ENCODE measurements around the gene CHST14.

The CHST14 gene

DNA sequence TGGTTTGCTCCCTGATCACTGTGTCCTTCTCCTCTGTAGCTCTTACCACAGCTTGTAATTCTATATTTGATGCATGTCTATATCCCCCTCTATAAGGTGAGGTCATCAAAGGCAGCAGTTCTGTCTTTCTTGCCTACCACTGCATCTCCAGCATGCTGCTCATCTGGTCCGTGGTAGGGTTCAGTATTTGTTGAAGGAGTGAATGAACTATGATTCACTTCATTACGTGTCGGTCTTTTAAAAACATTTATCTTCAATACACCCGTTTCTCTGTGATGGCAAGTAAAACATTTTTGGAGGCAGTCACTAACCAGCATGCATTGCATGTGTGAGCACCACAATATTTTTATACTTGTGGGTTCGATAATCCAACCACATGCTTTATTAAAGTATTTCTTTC is 27.6 kb downstream of the CHST14 start:
- no peak for DNase-seq (ENCODE audit: low spot score)
- TF ChIP-seq, protein P1, sequence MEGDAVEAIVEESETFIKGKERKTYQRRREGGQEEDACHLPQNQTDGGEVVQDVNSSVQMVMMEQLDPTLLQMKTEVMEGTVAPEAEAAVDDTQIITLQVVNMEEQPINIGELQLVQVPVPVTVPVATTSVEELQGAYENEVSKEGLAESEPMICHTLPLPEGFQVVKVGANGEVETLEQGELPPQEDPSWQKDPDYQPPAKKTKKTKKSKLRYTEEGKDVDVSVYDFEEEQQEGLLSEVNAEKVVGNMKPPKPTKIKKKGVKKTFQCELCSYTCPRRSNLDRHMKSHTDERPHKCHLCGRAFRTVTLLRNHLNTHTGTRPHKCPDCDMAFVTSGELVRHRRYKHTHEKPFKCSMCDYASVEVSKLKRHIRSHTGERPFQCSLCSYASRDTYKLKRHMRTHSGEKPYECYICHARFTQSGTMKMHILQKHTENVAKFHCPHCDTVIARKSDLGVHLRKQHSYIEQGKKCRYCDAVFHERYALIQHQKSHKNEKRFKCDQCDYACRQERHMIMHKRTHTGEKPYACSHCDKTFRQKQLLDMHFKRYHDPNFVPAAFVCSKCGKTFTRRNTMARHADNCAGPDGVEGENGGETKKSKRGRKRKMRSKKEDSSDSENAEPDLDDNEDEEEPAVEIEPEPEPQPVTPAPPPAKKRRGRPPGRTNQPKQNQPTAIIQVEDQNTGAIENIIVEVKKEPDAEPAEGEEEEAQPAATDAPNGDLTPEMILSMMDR (IDR thresholded peaks at IDR 0.05; ENCODE audit: extremely low read depth, missing control alignments) = no peak

DNA sequence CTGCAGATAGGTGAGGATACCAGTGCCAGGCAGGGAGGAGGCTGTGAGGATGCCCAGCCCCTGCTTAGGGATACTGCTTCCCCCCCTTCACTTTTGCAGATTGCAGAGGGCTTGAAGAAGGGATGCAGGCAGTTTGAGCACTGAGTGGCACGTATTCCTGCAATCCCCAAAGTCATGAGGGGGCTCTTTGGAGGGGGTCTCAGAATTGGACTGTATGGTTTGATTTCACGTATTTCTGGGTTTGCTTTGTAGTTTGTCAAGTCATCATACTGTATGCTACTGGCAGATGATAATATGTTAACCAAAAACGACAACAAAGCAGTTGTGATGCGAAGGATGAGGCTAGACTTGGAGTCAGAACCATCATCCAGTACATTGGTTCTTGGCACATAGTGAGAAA is 28.1 kb downstream of the CHST14 start:
- no peak for DNase-seq (ENCODE audit: low spot score)
- TF ChIP-seq, protein P1 (IDR thresholded peaks at IDR 0.05; ENCODE audit: extremely low read depth, missing control alignments) = no peak

DNA sequence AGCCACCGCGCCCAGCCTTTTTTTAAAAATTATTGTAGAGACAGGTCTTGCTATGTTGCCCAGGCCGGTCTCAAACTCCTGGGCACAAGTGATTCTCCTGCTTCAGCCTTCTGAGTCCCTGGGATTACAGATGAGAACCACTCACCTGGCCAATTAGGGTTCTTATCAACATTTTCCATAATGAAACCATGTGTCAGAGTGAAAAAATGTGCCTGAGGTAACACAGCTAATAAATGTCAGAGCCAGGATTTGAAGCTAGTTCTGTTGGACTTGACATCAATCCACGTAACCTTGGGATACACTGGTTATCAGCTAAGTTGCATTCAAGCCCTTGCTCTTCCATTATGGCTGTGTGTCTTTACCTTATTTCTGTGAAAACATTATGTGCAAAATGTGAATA is 29.1 kb downstream of the CHST14 start:
- TF ChIP-seq, protein P1 (IDR thresholded peaks at IDR 0.05; ENCODE audit: extremely low read depth, missing control alignments) = no peak
- no peak for DNase-seq (ENCODE audit: low spot score)

DNA sequence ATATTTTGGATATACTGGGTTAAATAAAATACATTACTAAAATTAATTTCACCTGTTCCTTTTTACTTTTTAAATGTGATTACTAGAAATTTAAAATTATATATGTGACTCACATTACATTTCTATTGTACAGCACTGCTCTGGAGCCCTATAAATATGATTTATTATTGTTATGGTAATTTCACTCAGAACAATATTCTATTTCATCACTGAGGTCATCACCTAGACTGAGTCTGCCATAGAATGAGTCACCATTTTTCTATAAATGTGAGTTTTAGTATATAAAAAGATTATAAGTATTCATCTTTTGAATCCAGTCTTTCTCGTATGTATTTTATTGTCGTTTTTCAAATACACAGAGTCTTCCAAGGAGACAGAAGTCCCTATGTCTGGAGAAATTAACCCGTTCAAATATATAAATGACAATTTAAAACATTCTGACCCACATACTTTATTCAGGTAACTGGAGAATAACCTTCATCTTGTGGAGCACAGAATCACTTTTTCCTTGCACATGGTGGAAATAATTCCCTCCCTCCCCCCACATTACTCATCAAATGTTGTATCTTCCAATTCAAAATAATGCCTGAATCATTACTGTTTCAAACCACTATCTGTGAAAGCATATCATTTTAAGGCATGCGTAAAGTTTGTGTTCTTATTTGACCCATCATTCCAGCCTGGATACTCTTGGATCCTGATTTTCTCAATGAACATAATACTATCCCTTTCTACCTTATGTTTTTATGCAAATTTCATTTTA is 30.0 kb downstream of the CHST14 start:
- TF ChIP-seq, protein P1 (IDR thresholded peaks at IDR 0.05; ENCODE audit: extremely low read depth, missing control alignments) = no peak
- DNase-seq (ENCODE audit: low spot score) = no peak

DNA sequence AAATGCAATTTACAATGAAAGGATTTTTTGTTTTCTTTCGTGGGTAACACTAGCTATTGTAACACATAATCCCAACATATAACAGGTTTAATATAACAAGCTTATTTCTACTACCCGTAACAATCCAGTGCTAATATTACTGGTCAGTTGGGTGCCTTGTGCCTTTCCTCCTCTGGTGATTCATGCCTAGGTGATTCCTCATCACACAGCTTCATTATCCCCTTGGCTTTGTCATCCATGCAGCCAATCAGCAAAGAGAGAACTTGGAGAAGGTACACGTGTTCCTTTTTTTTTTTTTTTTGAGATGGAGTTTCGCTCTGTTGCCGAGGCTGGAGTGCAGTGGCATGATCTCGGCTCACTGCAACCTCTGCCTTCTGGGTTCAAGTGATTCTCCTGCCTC is 30.7 kb downstream of the CHST14 start:
- DNase-seq (ENCODE audit: low spot score) = no peak
- TF ChIP-seq, protein P1 (IDR thresholded peaks at IDR 0.05; ENCODE audit: extremely low read depth, missing control alignments) = no peak

DNA sequence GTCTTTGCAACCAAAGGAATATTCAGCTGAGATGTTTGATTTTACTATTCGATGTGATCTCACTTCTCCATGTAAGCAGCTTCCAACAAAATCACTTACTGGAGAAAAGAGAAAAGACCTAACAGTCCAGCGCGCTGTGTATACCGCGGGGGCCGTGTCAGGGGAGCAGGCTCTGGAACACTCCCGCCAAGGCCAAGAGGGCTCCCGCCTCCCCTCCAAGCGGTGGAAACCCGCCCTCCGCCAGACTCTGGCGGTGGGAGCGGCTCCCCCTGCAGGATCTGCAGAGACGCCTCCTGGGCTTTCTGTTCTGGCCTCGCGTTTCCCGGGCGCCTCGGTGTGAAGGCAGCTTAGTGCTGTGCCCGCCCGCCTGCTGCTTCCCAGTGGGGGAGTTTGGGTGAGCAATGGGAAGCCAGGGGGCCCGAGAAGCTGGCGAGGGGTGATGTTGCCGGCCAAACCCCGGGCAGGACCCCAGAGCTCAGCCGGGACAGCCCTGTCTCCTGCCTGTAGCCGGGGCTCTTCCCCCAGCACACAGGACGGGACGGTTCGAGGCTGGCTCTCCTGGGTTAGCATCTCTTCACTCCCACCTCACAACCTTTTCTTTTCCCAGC is 36.3 kb downstream of the CHST14 start:
- TF ChIP-seq, protein P1 (IDR thresholded peaks at IDR 0.05; ENCODE audit: extremely low read depth, missing control alignments) = peak; percentile 69
- DNase-seq (ENCODE audit: low spot score) = peak; percentile 84

DNA sequence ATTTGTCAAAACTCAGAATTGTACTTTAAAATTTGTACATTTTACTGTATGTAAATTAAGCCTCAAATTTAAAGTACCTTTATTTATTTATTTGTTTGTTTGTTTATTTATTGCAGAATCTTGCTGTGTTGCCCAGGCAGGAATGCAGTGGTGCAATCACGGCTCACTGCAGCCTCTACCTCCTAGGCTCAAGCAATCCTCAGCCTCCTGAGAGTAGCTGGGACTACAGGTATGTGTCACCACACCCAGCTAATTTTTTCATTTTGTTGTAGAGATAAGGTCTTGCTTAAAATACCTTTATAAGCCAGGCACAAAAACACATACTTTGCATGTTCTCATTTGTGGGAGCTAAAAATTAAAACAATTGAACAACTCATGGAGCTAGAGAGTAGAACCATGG is 37.4 kb downstream of the CHST14 start:
- no peak for DNase-seq (ENCODE audit: low spot score)
- TF ChIP-seq, protein P1 (IDR thresholded peaks at IDR 0.05; ENCODE audit: extremely low read depth, missing control alignments) = no peak

Data from GM20000 (cell line).